ENCODE measurements around the gene NR1D1. TPM values are rescaled to one million over a fixed set of nuclear protein-coding genes. Genes with fewer than 3 reads are reported as not detected.

NR1D1 gene
- total RNA-seq, 1 donor from 2014 or later = 5.5 TPM

DNA sequence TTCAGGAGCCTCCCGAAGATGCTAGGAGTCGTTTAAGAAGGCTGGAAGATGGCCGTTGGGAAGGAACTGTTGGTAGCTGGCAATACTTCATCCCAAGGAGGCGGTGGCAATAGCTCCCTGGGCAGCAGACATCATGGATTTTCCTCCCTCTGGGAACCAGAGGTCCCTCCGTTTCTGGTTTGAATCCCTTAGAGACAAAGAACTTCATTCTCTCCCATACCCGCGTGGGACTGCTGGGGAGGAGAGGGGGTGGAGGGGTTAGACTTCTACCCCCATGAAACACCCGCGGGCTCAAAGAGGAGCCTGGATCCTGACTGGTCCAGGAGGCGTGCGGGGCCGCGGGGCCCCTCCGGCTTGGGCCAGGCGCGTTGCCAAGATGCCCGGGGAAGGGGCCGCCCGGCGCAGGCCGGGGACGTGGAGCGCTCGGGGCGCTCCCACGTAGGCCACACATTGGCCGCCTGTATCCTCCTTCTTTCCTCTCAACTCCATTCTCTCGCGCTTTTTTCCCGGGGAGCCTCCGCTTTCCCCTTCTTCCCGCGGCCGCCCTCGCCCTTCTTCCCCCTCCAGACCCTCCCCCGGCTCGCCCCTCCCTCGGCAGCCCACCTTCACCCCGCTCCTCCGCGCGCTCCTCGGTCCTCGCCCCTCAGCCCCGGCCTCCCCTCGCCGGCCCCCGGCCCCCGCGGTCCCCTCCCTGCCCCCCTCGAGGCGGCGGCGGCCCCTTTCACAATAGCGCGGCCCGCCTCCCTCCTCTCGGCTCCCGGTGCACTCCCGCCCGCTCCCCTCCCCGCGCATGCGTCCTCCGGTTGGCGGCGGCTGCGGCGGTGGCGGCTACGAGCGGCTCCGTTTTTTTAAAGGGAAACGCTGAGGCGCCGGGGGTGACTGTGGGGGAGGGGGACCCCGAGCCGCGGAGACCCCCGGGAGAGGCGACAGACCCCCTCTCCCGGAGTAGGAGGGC is 21.1 kb upstream of the NR1D1 start, which contains the start of gene MSL1:
MSL1 (plus strand) TSS at position 791 of the 955 bp plus-strand sequence. CDS start 642 bp downstream, outside the sequence.
- peaks cover 39% of the 10 kb centered on the region for H3K4me1 Mint-ChIP-seq
- no peaks in the 10 kb centered on the region for H3K9me3 Mint-ChIP-seq
- POLR2A ChIA-PET = interaction anchor here (0.6 to 5.6 kb wide), 15 partner anchors 8 to 276 kb away, joined by 3 to 87 read pairs (median 4); partner anchors contain the start of genes CASC3, LRRC3C, MED24 and ORMDL3

GRCh38 chr17:40115101-40115436 is 14.7 kb upstream of the NR1D1 start:
- TF ChIP-seq CTCF (IDR thresholded peaks at IDR 0.05) = no peak
- ChIA-PET POLR2A (interaction anchor here (3.7 to 5.9 kb wide), 3 partner anchors 8 to 25 kb away, joined by 61 to 113 read pairs (median 73); partner anchors contain the start of genes CASC3, MSL1 and NR1D1), CTCF (interaction anchor here (1.3 to 6.8 kb wide), 4 partner anchors 25 to 53 kb away, joined by 3 to 116 read pairs (median 38); partner anchors contain the start of gene CASC3)
- Mint-ChIP-seq H3K27me3 (no peaks in the 10 kb centered on the region), H3K4me3 (no peak overlapping the region), H3K4me1 (peaks cover 42% of the 10 kb centered on the region), H3K9me3 (no peaks in the 10 kb centered on the region), H3K36me3 (ENCODE audit: low read depth) (no peaks in the 10 kb centered on the region), H3K27ac (no peak overlapping the region)
- no peak for DNase-seq
- ATAC-seq (ENCODE audit: low read depth) = no peak
- intact Hi-C loops (cut with micrococcal nuclease) = no loop called here

More for the DNA sequence above, 21.1 kb upstream of the NR1D1 start, which contains the start of gene MSL1:
- H3K27ac Mint-ChIP-seq = peak within 1 kb of the TSS; percentile 50
- peak within 1 kb of the TSS; percentile 82 for H3K4me3 Mint-ChIP-seq
- no peaks in the 10 kb centered on the region for H3K27me3 Mint-ChIP-seq
- DNase-seq (peak; percentile 84), ATAC-seq (ENCODE audit: low read depth) (peak; percentile 68)
- no peak for TF ChIP-seq CTCF (IDR thresholded peaks at IDR 0.05)
- intact Hi-C loops (cut with micrococcal nuclease) = loop anchor here (1.0 to 5.0 kb wide), 3 partner anchors 8 to 454 kb away; partner anchors contain the start of genes PNMT and TCAP
- CTCF ChIA-PET = interaction anchor here (0.9 to 3.5 kb wide), 3 partner anchors 9 to 94 kb away, joined by 3 to 48 read pairs (median 3); partner anchors contain the start of gene CASC3
- H3K36me3 Mint-ChIP-seq (ENCODE audit: low read depth) = peaks cover 16% of the 10 kb centered on the region

DNA sequence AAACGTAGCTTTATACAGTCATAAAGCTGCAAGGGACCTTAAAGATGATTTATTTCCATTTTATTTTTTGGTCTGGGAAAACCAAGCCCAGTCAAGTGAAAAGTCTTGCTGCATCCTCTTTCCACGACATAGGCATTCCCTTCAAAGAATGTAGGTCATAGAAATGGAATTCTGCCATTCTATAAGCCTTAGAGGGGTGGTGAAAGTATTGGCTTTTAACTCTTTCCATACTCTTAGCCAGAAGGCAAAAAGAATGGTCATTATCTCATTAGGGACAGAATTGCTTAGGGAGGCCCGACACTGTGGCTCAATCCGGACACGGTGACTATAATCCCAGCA is 13.5 kb upstream of the NR1D1 start:
- Mint-ChIP-seq H3K27ac (peak overlapping the region; percentile 88), H3K4me1 (peaks cover 49% of the 10 kb centered on the region)

GRCh38 chr17:40113110-40113906 is 12.9 kb upstream of the NR1D1 start:
- CTCF ChIA-PET = interaction anchor here (0.5 to 6.8 kb wide), 36 partner anchors 10 to 493 kb away, joined by 3 to 116 read pairs (median 7); partner anchors contain the start of genes CASC3, CSF3, MED24 and MSL1
- Mint-ChIP-seq H3K9me3 (no peaks in the 10 kb centered on the region), H3K27ac (peak overlapping the region; percentile 88), H3K27me3 (no peaks in the 10 kb centered on the region), H3K36me3 (ENCODE audit: low read depth) (no peaks in the 10 kb centered on the region), H3K4me1 (peaks cover 54% of the 10 kb centered on the region), H3K4me3 (peak overlapping the region; percentile 89)
- intact Hi-C loops (cut with micrococcal nuclease) = loop anchor here (1.0 to 5.0 kb wide), 6 partner anchors 9 to 177 kb away; partner anchors contain the start of gene CASC3
- no peak for TF ChIP-seq CTCF (IDR thresholded peaks at IDR 0.05)
- POLR2A ChIA-PET = interaction anchor here (0.5 to 5.9 kb wide), 23 partner anchors 10 to 1575 kb away, joined by 3 to 113 read pairs (median 5); partner anchors contain the start of genes CASC3, MED24, MSL1 and NR1D1
- ATAC-seq (ENCODE audit: low read depth) (peak; percentile 87), DNase-seq (peak; percentile 80)

More for the DNA sequence above, 13.5 kb upstream of the NR1D1 start:
- intact Hi-C loops (cut with micrococcal nuclease) = loop anchor here (1.0 to 5.0 kb wide), 6 partner anchors 8 to 176 kb away; partner anchors contain the start of gene CASC3
- H3K27me3 Mint-ChIP-seq = no peaks in the 10 kb centered on the region
- no peaks in the 10 kb centered on the region for H3K36me3 Mint-ChIP-seq (ENCODE audit: low read depth)
- peak overlapping the region; percentile 89 for H3K4me3 Mint-ChIP-seq
- ATAC-seq (ENCODE audit: low read depth) (no peak), DNase-seq (no peak)
- ChIA-PET POLR2A (interaction anchor here (1.3 to 5.9 kb wide), 15 partner anchors 9 to 1574 kb away, joined by 3 to 113 read pairs (median 9); partner anchors contain the start of genes CASC3, MED24, MSL1 and NR1D1), CTCF (interaction anchor here (0.9 to 6.8 kb wide), 20 partner anchors 9 to 241 kb away, joined by 3 to 116 read pairs (median 14); partner anchors contain the start of genes CASC3, MED24, MSL1 and NR1D1)
- TF ChIP-seq CTCF (IDR thresholded peaks at IDR 0.05) = no peak
- no peaks in the 10 kb centered on the region for H3K9me3 Mint-ChIP-seq

All from activated B cell treated with CpG ODN at 0.5 μM for 24 hours (primary cell).